HG03280 (cell line): ENCODE measurements around the gene VSTM2B.
"Not testable (repeated sequence)": the region's sequence is repeated elsewhere in the genome, so short reads cannot be mapped to it uniquely, and the experiment has no call there.

Experiments
- ATAC-seq: cut with Tn5 transposase; IDR thresholded peaks from one replicate; pipeline ENCODE4 v1.9.1; 2021; ENCODE audit warnings: mild to moderate bottlenecking, moderate library complexity; ENCODE audit not compliant: unreplicated experiment

VSTM2B gene

DNA sequence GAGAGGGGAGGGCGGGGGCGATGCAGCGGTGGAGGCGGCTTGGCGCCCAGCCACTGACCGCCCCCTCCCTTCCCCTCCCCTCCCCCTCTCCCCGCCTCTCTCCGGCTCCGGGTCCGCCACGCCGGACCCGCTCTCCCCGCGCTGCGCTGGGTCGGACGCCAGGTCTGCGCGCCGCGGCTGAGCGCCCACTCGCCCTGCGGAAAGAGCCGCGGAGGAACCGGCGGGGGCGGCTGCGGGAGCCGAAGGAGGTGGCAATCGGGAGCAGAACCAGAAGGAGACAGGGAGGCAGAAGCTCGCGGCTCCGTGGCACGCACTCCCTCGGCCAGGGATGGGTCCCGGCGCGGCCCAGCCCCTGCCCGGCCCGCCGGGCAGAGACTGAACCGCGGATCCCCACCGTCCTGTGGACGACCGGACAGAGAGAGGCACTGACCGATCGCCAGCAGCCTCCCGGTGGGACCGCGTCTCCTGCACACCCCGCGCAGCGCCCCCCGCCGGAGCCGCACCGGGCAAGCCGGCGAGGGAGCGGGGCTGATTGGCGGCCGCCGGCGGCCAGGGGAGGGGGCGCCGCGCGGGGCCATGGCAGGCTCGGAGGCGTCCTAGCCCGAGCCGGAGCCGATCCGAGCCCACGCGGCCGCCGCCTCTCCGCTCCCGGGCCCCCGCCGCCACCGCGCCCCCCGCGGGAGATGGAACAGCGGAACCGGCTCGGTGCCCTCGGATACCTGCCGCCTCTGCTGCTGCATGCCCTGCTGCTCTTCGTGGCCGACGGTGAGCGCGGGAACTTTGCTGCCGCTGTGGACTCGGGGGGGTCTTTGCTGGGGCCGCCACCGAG lies at the start of gene VSTM2B:
TSS of gene VSTM2B (plus strand) at position 94 of the 829 bp plus-strand sequence. CDS start at position 684, 590 bp downstream.
- ATAC-seq: no peak

DNA sequence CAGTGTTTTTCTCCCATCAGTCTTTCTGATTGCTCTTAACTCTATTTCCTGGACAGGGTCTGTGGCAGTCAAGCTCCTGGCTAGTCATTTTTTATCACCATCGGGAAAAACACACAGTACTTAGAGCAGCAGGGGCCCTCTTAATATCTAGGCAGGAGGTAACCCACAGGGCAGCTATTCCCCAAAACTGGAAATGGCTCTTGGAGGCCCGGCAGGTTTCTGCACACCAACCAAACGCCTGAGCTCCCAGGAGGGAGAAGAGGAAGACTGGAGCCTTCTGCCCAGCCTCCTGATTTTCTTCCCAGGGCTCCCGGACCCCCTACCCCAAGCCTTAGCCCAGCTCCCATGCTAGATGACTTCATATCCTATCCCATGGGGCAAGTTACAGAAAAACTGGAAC lies 49.3 kb upstream of the VSTM2B start:
- ATAC-seq: no peak

DNA sequence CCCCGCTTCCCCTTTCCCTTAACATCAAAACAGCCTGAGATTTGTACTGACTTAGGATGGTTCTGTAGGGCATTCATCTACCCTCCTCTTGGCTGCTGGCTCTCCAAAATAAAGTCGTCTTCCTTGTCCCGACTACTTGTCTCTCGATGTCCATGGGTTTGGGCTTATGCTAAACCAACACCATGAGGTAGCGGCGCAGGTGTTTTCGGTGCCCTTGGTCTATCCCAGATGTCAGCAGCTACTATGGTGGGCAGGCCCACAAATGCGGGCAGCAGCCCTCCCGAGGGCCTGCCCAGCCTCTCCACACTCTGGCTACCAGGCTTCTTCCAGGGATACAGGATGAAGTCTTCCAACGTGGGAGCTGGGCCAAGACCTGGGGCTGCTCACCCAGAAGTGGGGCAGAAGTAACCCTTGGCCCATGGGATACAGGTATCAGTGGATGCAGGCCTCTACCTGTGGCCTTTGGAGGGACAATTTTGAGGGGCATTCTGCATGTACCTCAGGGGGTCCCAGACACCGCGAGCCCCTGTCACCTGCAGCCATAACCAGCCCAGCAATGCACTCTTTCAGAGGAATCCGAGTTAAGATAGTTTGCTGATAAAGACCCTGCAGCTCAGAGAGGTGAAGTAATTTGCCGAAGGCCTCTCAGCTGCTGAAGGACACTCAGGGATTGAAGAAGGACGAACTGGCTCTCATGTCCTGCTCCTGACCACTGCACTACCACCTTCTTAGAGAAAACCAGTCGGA lies 47.8 kb upstream of the VSTM2B start:
- no peak for ATAC-seq

DNA sequence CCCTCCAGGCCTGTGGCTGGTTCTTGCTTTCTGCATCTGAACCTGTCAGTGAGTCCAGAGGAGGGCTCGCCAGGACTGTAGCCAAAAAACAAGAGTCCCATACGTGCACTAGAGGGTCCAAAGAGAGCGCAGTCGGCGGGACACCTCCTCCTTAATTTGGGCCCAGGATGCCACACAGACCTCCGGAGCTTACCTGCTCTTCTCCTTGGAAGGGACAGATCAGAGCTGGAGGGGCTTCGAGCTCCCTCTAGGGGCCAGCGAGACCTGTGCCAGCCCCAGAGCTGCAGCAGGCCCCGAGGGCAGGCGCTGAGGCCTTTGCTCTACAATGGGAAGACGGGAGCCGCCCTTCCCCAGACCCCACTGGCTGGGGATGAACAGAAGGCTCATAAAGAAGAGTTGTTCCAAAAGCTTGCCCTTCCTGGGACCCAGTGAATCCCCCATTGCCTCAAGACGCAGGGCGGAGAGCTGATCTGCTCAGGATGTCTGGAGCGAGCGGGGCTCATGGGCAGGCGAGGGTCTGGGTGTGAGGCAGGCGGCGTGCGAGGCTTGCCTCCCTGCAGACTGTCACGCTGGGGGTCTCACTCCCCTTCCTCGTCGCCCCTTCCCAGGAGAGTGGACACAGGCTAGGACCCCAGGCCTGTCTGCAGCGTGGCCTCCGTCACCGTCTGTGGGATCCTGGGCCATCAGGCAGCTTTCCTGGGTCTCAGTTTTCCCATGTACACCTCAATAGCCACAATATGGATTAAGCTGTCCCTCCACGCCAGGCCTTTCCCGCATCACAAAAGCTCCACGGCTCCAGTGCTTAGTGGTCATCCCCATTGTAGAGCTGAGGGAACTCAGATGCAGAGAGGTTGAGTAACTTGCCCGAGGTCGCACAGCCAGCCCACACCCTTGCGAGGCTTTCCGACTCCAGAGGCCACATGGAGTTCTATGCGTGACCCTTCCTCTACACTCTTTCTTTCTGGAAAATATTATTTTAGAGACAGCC lies 46.9 kb upstream of the VSTM2B start:
- no peak for ATAC-seq

DNA sequence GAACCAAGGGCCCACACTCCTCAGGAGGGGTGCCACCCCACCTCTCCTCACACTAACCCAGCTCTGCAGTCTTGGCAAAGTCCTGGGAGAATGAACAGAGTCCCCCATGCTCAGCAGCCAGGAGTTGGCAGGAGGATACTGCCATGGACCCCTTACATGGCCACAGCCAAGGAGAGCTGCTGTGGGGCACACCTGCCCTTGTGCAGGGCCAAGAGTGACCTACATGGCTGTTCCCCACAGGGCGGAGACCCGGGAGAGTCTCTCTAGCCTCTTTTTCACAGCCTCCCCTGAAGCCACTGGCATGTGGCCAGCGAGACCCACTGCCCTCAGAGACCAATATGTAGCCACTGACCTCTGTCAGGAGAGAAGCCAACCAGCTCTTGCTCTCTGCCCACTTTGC lies 45.9 kb upstream of the VSTM2B start:
- no peak for ATAC-seq

DNA sequence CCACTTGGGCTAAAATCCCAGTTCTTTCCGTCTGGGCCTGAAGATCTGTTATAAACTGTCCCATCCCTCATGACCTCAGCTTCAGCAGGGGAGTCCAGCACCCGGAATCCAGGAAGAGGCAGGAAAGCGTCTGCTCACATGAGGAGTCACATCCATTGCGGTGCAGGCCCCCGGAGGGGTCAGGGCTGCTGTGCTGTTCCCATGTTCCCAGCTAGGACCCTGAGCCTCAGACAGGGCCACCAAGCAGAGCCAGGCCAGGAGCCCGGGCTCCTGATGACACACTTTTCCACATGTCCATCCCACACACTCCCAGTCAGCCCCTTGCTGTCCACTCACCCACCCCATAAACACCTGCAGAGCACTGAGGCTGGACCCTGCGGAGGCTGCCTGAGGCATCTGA lies 45.3 kb upstream of the VSTM2B start:
- ATAC-seq: no peak

DNA sequence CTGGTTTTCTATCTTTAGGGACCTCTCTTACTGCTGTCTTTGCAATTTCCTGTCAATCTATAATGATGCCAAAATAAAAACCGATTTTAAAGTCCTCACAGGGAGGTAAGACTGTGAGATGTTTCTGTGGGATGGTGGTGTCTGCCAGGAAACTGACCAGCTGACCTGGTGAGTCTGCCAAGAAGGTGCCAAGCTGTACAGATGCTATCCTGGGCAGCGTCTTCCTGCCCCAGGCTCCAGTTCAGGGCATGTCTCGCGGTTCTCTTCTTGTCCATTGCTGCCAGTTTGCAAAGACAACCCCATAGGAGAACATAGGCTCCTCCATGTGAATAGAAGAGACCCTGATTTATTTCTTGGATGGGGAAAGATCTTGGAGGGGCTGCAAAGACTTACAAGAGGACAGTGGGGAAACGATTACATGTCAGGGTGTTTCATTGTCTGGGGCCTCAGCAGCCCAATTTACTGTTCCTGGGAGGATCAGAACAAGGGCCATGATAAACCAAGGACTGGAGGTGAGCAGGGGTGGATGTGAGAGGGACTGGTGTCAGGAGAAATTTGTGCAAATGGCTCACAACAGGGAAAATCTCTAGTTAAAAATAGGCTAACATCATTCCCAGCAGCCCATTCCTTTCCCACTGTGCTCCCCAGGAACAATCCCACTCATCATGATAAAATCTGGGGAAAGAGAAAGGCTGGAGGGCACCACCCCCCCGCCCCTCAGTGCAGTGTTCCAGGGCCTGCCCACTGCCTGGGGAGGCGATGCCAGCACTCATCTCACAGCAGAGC lies 42.7 kb upstream of the VSTM2B start:
- ATAC-seq: no peak

DNA sequence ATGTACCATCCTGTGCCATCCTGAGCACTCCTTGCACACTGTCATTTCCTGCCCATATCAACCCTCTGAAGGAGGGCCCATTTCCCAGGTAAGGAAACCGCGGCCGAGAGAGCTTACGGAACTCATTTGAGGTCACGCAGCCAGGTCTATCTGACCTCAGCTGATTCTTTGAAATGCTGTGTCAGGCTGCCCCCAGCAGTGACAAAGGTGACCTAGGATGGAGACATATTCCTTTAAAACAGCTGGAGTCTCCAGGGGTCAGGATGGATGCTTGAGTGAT lies 42.2 kb upstream of the VSTM2B start:
- ATAC-seq: no peak

DNA sequence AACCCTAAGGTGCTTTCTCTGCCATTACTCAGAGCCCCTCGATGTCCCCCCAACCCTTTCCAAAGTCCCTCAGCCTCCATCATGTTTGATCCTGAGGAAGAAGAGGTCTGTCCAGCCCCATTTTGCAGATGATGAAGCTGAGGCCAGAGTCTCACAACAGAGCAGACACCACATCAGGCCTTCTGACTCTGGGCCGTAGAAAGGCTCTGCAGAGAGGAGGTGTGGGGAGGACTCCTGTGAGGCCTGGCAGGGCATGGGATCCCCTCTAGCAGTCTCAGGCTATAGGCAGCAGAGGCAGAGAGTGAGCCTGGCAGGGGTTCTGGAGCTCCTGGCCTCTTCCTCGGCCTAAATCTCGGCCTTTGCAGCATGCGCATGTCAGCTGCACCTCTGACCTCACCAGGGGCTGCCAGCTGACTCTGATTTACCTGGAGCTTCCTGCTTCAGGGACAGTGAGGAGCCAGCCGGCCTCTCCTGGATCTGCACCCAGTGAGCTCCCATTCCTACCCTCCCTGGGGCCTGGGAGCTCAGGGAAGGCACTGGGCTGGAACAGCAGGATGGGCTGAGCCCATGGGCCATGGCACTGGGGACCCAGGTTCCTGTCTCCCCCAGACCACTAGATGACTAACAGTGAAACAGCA lies 41.7 kb upstream of the VSTM2B start:
- no peak for ATAC-seq

DNA sequence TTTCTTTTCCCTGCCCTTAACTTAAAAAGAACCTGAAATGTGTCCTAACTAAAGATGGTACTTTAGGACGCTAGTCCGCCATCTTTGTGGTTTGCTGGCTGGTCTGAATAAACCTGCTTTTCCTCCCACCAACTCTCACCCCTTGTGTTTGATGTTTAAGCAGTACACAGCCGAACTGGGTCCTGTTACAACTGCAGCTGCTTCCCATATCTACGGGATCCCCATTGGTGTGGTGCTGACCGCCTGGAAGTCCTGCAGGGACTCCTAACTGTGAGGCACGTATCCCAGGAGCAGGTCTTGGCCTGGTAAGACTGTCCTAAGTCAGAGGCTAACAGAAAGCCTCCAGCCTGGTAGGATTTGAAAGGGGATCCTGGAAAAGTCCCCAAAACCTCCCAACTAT lies 40.9 kb upstream of the VSTM2B start:
- ATAC-seq: no peak

DNA sequence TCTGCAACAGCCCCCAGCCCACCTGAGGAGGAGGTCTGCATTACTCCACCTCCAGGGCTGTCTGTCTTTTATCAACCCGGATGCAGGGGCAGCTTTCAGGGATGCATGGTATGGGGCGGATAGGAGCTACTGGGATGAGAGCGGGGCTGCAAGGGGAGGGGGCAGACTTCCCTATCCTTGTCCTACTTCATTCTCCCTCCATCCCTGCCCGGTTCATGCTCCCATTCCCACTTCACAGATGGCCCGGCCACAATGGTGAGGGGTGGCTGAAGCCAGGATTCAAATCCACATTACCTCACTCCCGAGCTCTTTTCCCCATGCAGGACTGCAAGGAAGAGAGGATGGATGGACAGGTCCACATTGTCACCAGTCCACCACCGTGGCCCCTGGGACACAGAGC lies 40.5 kb upstream of the VSTM2B start:
- ATAC-seq: no peak

DNA sequence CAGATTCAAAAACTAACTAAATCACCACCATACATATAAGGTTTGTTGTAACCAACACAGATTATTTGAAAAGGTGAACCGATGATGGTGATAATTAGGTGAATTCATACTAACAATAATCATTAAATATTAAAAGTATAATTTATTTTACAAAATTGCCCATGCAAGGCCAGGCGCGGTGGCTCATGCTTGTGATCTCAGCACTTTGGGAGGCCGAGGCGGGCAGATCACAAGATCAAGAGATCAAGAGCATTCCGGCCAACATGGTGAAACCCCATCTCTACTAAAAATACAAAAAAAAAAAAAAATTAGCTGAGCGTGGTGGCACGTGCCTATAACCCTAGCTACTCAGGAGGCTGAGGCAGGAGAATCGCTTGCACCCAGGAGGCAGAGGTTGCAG lies 38.8 kb upstream of the VSTM2B start:
- not testable (repeated sequence) for ATAC-seq

DNA sequence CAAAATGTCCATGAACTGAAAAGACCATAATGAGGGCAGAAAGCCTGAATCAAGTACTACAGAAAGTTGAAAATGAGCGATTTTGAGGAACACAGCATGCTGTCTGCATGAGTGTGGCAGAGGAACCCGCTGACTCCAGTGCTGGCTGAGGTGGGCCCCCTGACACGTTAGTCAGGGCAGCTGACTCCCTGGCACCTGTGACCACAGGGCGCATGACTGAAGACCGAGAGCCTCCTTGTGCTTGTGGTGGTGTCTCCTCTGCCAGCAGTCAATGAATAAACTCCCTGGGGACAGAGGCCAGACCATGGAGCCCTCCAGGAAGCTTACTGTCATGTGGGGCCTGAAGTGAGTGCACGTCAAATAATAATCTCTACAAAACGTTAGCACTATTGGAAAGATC lies 38.4 kb upstream of the VSTM2B start:
- no peak for ATAC-seq

DNA sequence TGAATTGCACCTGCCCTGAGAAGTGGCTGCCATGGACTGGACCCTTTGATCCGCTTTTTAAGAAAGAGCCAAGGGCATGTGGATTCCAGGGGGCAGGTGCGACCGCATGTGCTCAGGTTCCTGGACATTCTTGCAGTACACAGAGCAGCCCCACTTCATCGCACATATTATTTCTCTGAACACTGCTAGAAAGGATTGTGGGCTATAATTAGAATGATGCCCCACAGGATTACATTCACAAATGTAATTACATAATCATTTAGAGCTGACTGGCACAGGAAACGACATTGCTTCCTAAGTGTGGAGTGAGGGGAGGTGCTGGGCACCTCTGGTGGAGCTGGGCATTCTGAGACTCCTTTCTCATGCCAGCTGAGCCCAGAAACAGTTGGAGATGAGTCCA lies 37.5 kb upstream of the VSTM2B start:
- no peak for ATAC-seq

DNA sequence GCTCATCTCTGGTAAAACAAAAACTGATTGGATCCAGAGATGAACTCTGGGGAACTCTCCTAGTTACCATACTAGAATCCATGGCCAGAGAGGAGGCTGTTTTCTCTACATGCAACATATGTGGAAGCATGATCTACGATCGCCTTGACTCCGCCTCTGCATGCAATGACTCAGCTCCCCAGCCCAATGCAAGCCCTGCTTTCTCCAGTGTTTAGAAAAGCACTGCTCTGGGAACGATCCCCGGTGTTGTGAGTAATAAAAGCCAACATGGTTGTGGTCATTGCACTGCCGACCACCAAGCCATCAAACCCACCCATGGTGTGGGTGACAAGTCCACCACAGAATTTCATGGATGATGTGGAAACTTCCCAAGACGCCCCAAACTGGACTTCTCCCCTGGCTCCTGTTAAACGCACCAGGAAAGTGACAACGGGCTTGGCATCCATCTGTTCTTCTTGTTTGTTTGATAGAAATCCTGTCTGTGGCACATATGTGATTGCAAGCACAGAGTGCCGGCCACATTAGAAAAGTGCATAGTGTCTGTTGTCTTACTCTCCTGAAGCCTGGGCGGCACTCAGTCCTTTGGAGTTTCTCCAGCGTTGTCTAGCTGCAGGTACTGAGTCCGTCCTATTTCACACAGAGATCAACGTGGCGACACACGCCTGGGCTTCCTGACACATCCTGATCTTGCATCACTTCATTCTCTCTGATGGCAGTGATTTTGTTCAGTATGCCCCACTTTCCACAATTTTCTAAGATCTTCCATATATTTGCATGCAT lies 36.4 kb upstream of the VSTM2B start:
- no peak for ATAC-seq

DNA sequence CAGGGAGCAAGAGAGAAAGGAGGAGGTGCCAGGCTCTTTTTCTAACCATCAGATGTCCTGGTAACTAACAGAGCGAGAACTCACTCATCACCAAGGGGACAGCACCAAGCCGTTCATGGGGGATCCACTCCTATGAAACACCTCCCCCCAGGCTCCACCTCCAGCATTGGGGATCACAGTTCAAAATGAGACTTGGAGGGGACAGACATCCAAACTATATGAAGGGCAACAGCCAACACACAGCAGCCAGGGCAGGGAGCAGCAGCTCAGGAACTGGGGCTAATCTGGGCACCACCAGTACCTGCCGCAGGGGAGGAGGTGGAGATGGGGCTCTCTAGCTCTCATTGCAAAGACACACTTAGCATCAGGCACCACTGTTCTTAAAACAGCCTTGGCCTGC lies 34.3 kb upstream of the VSTM2B start:
- no peak for ATAC-seq

DNA sequence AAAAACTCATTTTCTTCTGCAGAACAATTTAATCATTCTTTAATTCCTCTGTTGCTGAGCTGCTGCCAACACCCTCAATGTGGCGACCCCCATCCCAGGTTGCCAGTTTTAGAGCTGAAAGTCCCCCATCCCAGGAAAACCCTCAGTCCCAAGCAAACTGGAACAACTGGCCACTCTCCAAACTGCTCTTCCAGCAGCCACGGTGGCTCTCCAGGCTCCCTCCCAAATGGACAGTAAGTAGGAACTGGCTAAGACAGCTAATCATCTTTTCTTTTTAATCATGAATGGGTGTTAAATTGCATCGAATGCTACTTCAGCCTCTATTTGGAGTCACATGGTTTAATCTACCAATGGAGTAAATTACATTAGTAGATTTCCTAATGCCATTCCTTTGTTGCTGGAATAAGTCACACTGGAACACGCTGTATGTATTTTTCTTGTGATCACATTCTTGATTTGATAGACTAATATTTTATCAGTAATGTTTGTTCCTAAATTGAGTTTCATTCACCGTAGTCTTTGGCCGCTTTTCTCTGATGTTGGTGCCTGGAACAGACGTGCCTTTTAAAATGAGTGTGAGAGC lies 33.7 kb upstream of the VSTM2B start:
- ATAC-seq: no peak

DNA sequence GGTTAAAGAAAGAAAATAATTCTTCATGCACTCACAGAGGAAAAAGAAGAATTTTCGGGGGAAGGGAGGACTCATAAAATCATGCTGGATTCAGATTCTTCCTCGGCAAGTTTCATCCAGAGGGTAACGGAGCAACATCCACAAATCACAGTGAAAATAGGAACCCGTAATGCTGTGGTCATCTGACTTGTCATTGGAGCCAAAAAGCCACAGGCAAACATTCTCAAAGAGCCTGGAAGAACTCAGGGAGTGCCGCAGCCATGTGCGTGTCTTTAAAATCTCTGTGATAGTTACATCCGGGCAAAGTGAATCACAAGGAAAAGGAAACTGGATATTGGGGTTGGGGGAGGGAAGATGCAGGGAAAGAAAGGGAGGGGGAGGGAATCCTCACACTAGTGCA lies 33.0 kb upstream of the VSTM2B start:
- ATAC-seq: no peak

DNA sequence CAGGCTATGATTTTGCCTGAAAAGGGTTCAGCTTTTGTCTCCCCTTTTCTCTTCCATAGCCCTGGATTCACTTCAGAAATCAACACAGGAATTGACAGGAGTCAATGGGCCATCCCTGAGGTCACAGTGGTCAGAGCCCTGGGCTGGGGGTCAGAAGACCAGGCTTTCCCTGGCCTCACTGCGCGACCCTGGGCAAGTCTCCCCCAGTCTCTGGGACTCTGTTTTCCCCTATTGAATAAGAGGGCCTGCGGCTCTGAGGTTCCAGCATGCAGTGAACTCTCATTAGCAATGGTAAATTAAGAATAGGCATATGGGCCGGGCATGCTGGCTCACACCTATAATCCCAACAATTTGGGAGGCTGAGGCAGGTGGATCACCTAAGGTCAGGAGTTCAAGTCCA lies 30.7 kb upstream of the VSTM2B start:
- ATAC-seq: no peak
